ENCODE measurements around the gene MKLN1. TPM values are rescaled to one million over a fixed set of nuclear protein-coding genes. Genes with fewer than 3 reads are reported as not detected.

The MKLN1 gene
- total RNA-seq, 2 experiments from 2014 or later: 12.1 to 56.6 TPM

DNA sequence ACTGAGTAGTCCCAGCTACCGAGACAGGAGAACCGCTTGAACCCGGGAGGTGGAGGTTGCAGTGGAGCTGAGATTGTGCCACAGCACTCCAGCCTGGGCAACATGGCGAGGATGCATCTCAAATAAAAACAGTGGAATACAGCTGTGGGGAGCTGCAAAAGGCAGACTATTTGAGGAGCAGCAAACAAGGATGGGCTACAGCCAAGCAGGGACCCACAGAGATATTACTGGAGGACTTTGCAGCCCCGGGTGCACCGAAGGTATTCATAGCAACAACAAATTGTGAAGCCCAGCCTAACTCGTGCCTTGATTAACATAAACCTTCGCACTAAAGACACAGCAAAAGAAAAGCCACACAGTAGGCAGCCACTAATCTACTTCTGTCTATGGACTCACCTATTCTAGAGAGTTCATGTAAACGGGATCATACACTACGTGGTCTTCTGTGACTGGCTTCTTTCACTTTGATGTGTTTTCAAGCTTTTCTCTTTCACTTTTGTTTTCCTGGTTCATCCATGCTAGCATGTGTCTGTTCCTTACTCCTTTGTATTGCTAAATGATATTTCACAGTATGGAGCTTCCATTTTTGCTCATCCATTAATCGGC lies 194.8 kb downstream of the MKLN1 start:
- H3K9me3 ChIP-seq (ENCODE audit: low read length): no peaks in the 10 kb centered on the region
- H4K20me1 ChIP-seq (ENCODE audit: insufficient read depth, low read length): no peaks in the 10 kb centered on the region
- H3K27ac ChIP-seq (ENCODE audit: low read depth, low read length, poor library complexity, severe bottlenecking): no peak overlapping the region
- no peaks in the 10 kb centered on the region for H3K36me3 ChIP-seq (ENCODE audit: insufficient read depth, low read length)
- TF ChIP-seq, protein P1, sequence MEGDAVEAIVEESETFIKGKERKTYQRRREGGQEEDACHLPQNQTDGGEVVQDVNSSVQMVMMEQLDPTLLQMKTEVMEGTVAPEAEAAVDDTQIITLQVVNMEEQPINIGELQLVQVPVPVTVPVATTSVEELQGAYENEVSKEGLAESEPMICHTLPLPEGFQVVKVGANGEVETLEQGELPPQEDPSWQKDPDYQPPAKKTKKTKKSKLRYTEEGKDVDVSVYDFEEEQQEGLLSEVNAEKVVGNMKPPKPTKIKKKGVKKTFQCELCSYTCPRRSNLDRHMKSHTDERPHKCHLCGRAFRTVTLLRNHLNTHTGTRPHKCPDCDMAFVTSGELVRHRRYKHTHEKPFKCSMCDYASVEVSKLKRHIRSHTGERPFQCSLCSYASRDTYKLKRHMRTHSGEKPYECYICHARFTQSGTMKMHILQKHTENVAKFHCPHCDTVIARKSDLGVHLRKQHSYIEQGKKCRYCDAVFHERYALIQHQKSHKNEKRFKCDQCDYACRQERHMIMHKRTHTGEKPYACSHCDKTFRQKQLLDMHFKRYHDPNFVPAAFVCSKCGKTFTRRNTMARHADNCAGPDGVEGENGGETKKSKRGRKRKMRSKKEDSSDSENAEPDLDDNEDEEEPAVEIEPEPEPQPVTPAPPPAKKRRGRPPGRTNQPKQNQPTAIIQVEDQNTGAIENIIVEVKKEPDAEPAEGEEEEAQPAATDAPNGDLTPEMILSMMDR (conservative IDR thresholded peaks at IDR 0.05; ENCODE audit: low read length): no peak
- no peak for TF ChIP-seq EZH2phosphoT487 (IDR thresholded peaks at IDR 0.05; ENCODE audit: borderline replicate concordance, low read depth, low read length)
- ChIA-PET POLR2A (no interaction called here), CTCF (ENCODE audit: unreplicated experiment) (no interaction called here)
- intact Hi-C loops (cut with micrococcal nuclease; ENCODE audit: unreplicated experiment): no loop called here
- no TSS peak for BruUV-seq (replicated peaks)
- H3K4me2 ChIP-seq (ENCODE audit: low read length): no peak overlapping the region
- H3K4me1 ChIP-seq (ENCODE audit: insufficient read depth, low read length, poor library complexity, severe bottlenecking): no peaks in the 10 kb centered on the region
- no peak overlapping the region for H2AFZ ChIP-seq (ENCODE audit: low read length)
- no peaks in the 10 kb centered on the region for H3K9me2 ChIP-seq (ENCODE audit: insufficient read depth, low read length)
- DNase-seq (ENCODE audit: low spot score): no peak
- H3K79me2 ChIP-seq (ENCODE audit: insufficient read depth, low read depth, low read length): no peaks in the 10 kb centered on the region
- H3K4me3 ChIP-seq (ENCODE audit: low read depth, low read length, poor library complexity, severe bottlenecking): no peak overlapping the region

DNA sequence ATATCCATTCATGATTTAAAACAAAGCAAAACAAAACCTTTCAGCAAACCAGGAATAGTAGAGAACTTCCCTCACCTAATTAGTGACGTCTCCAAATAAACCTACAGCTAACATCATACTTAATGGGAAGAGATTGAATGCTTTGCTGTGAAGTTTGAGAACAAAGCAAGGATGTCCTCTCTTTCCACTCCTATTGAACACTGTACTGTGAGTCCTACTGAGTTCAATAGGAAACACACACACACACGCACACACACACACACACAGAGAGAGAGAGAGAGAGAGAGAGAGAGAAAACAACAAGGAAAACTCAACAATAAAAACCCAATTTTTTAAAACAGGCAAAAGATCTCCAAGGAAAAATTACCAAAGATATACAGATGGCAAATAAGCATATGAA lies 196.4 kb downstream of the MKLN1 start:
- Histone ChIP-seq H2AFZ (ENCODE audit: low read length) (no peak overlapping the region), H3K4me3 (ENCODE audit: low read depth, low read length, poor library complexity, severe bottlenecking) (no peak overlapping the region), H3K36me3 (ENCODE audit: insufficient read depth, low read length) (no peaks in the 10 kb centered on the region), H3K27ac (ENCODE audit: low read depth, low read length, poor library complexity, severe bottlenecking) (no peak overlapping the region), H3K4me1 (ENCODE audit: insufficient read depth, low read length, poor library complexity, severe bottlenecking) (no peaks in the 10 kb centered on the region), H3K9me3 (ENCODE audit: low read length) (no peaks in the 10 kb centered on the region), H3K9me2 (ENCODE audit: insufficient read depth, low read length) (no peaks in the 10 kb centered on the region), H4K20me1 (ENCODE audit: insufficient read depth, low read length) (no peaks in the 10 kb centered on the region), H3K4me2 (ENCODE audit: low read length) (no peak overlapping the region), H3K79me2 (ENCODE audit: insufficient read depth, low read depth, low read length) (no peaks in the 10 kb centered on the region)
- TF ChIP-seq, protein P1 (conservative IDR thresholded peaks at IDR 0.05; ENCODE audit: low read length): no peak
- no peak for TF ChIP-seq EZH2phosphoT487 (IDR thresholded peaks at IDR 0.05; ENCODE audit: borderline replicate concordance, low read depth, low read length)
- no peak for DNase-seq (ENCODE audit: low spot score)
- POLR2A ChIA-PET: no interaction called here
- intact Hi-C loops (cut with micrococcal nuclease; ENCODE audit: unreplicated experiment): no loop called here
- BruUV-seq (replicated peaks): no TSS peak
- CTCF ChIA-PET (ENCODE audit: unreplicated experiment): no interaction called here

DNA sequence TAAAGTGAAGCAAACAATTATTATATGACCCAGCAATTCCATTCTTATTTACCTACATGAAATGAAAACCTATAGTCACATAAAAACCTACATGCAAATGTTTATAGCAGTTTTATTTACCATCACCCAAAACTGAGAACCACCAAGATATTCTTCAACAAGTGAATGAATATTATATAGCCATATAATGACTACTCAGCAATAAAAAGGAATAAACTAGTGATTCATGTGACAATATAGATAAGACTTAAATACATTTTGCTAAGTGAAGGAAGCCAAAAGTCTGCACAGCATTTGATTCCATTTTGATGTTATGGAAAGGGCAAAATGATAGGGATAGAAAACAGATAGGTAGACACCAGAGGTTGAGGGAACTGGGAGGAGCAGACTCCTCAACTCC lies 197.0 kb downstream of the MKLN1 start:
- POLR2A ChIA-PET: no interaction called here
- intact Hi-C loops (cut with micrococcal nuclease; ENCODE audit: unreplicated experiment): no loop called here
- DNase-seq (ENCODE audit: low spot score): no peak
- Histone ChIP-seq H3K4me1 (ENCODE audit: insufficient read depth, low read length, poor library complexity, severe bottlenecking) (no peaks in the 10 kb centered on the region), H3K9me3 (ENCODE audit: low read length) (no peaks in the 10 kb centered on the region), H3K27ac (ENCODE audit: low read depth, low read length, poor library complexity, severe bottlenecking) (no peak overlapping the region), H3K4me3 (ENCODE audit: low read depth, low read length, poor library complexity, severe bottlenecking) (no peak overlapping the region), H3K79me2 (ENCODE audit: insufficient read depth, low read depth, low read length) (no peaks in the 10 kb centered on the region), H3K4me2 (ENCODE audit: low read length) (no peak overlapping the region), H3K9me2 (ENCODE audit: insufficient read depth, low read length) (no peaks in the 10 kb centered on the region), H4K20me1 (ENCODE audit: insufficient read depth, low read length) (no peaks in the 10 kb centered on the region), H2AFZ (ENCODE audit: low read length) (no peak overlapping the region), H3K36me3 (ENCODE audit: insufficient read depth, low read length) (no peaks in the 10 kb centered on the region)
- no peak for TF ChIP-seq EZH2phosphoT487 (IDR thresholded peaks at IDR 0.05; ENCODE audit: borderline replicate concordance, low read depth, low read length)
- TF ChIP-seq, protein P1 (conservative IDR thresholded peaks at IDR 0.05; ENCODE audit: low read length): no peak
- BruUV-seq (replicated peaks): no TSS peak
- CTCF ChIA-PET (ENCODE audit: unreplicated experiment): no interaction called here
